SK-N-SH (cell line): ENCODE results near the gene RTCA. TPM values are rescaled to one million over a fixed set of nuclear protein-coding genes. Genes with fewer than 3 reads are reported as not detected.

ENCODE experiments used
- CTCF ChIA-PET: fragments of 300-600, 350-600 bp; formaldehyde crosslinking; extraction: SDS; loops from one replicate; lab custom pipeline; 2021; lab: Yijun Ruan, JAX
- POLR2A ChIA-PET: fragments of 350-600 bp; sonication (Branson Sonifier 250); formaldehyde crosslinking; extraction: SDS; loops from one replicate; lab custom pipeline; 2020; ENCODE audit warnings: antibody characterized with exemption, inconsistent platforms; lab: Yijun Ruan, JAX
- DNase-seq: peaks from one replicate; pipeline ENCODE4 v3.0.0; 2012
- H2AFZ ChIP-seq: fragments of 200-600 bp; sonication (generic); 2 replicates; pipeline ENCODE4 v1.8.1; 2016; ENCODE audit warnings: antibody characterized with exemption, mild to moderate bottlenecking, low read depth
- H3F3A ChIP-seq: fragments of 200-600 bp; sonication (generic); replicated peaks from 2 replicates; pipeline ENCODE3; 2016; ENCODE audit warnings: antibody characterized with exemption, mild to moderate bottlenecking; ENCODE audit not compliant: insufficient read depth
- H3K27ac ChIP-seq, 2 experiments: fragments of 200-500 bp in 1 of 2; fragments of 200-600 bp in 1 of 2; sonication (Bioruptor generic) in 1 of 2; sonication (generic), shearing (Covaris generic) in 1 of 2; 2 replicates each; pipeline versions ENCODE4 v1.5.1 to v1.6.1; 2014 to 2016; ENCODE audit warnings: low read depth in 2 of 2, inconsistent platforms in 1 of 2, low read length in 1 of 2, mild to moderate bottlenecking in 1 of 2, mixed read lengths in 1 of 2
- H3K27me3 ChIP-seq: fragments of 200-600 bp; sonication (generic), shearing (Covaris generic); 2 replicates; pipeline ENCODE4 v1.6.1; 2016; ENCODE audit warnings: mixed run types; ENCODE audit not compliant: insufficient read depth
- H3K36me3 ChIP-seq, 2 experiments: fragments of 200-500 bp in 1 of 2; fragments of 200-600 bp in 1 of 2; sonication (Bioruptor generic) in 1 of 2; sonication (generic) in 1 of 2; replicated peaks in 1 of 2; 2 replicates each; pipeline versions ENCODE3 to v1.5.1; 2014 to 2016; ENCODE audit warnings: low read length in 1 of 2, mild to moderate bottlenecking in 1 of 2; ENCODE audit not compliant: insufficient read depth in 2 of 2, control insufficient read depth in 1 of 2
- H3K4me1 ChIP-seq, 2 experiments: fragments of 200-500 bp in 1 of 2; fragments of 200-600 bp in 1 of 2; sonication (Bioruptor generic) in 1 of 2; sonication (generic), shearing (Covaris generic) in 1 of 2; 2 replicates each; pipeline versions ENCODE4 v1.5.1 to v1.6.1; 2014 to 2016; ENCODE audit warnings: low read depth in 1 of 2, low read length in 1 of 2, mixed run types in 1 of 2; ENCODE audit not compliant: insufficient read depth in 2 of 2, control insufficient read depth in 1 of 2
- H3K4me2 ChIP-seq: fragments of 200-600 bp; sonication (generic), shearing (Covaris generic); 2 replicates; pipeline ENCODE4 v1.6.1; 2017; ENCODE audit warnings: mixed run types
- H3K4me3 ChIP-seq, 2 experiments: fragments of 200-500 bp in 1 of 2; fragments of 200-600 bp in 1 of 2; sonication (Bioruptor generic) in 1 of 2; sonication (generic), shearing (Covaris generic) in 1 of 2; 2 replicates each; pipeline versions ENCODE4 v1.5.1 to v1.8.1; 2014 to 2016; ENCODE audit warnings: low read depth in 2 of 2, inconsistent platforms in 1 of 2, low read length in 1 of 2, mild to moderate bottlenecking in 1 of 2, mixed read lengths in 1 of 2, moderate library complexity in 1 of 2
- H3K79me2 ChIP-seq: fragments of 200-600 bp; sonication (generic); 2 replicates; pipeline ENCODE4 v1.8.1; 2017; ENCODE audit warnings: mild to moderate bottlenecking; ENCODE audit not compliant: insufficient read depth
- H3K9ac ChIP-seq: fragments of 200-600 bp; sonication (generic); 2 replicates; pipeline ENCODE4 v1.6.1; 2017; ENCODE audit warnings: mixed run types
- H3K9me2 ChIP-seq: fragments of 200-600 bp; sonication (generic); 2 replicates; pipeline ENCODE4 v1.6.1; 2017; ENCODE audit warnings: mixed run types
- H3K9me3 ChIP-seq: fragments of 200-600 bp; sonication (generic); 2 replicates; pipeline ENCODE4 v1.6.1; 2017; ENCODE audit warnings: mixed run types, mild to moderate bottlenecking, moderate library complexity
- H4K20me1 ChIP-seq: fragments of 200-600 bp; sonication (generic); 2 replicates; pipeline ENCODE4 v1.6.1; 2017; ENCODE audit warnings: mild to moderate bottlenecking, mixed run types; ENCODE audit not compliant: insufficient read depth
- EP300 ChIP-seq, 2 experiments: IDR thresholded peaks; 2 replicates each; pipeline versions ENCODE4 v1.4.0 to v1.6.1; 2012; ENCODE audit warnings: borderline replicate concordance in 1 of 2, low read depth in 1 of 2, low read length in 1 of 2
- GABPA ChIP-seq: IDR thresholded peaks from 2 replicates; pipeline ENCODE4 v1.4.0; 2012; ENCODE audit warnings: low read depth, mild to moderate bottlenecking
- JUND ChIP-seq: IDR thresholded peaks from 2 replicates; pipeline ENCODE4 v1.4.0; 2012
- MEF2A ChIP-seq: IDR thresholded peaks from 2 replicates; pipeline ENCODE4 v1.4.0; 2012; ENCODE audit warnings: low read depth, borderline replicate concordance
- NFIC ChIP-seq: IDR thresholded peaks from 2 replicates; pipeline ENCODE4 v1.4.0; 2012; ENCODE audit warnings: borderline replicate concordance
- PBX3 ChIP-seq: IDR thresholded peaks from 2 replicates; pipeline ENCODE4; 2012
- POLR2AphosphoS5 ChIP-seq: IDR thresholded peaks from 2 replicates; pipeline ENCODE4 v1.6.1; 2012; ENCODE audit warnings: low read depth, low read length
- SIN3A ChIP-seq: IDR thresholded peaks from 2 replicates; pipeline ENCODE4 v1.6.1; 2012; ENCODE audit warnings: low read depth, mild to moderate bottlenecking, low read length, moderate library complexity, borderline replicate concordance
- TCF12 ChIP-seq: IDR thresholded peaks from 2 replicates; pipeline ENCODE4 v1.4.0; 2012
- YY1 ChIP-seq: IDR thresholded peaks from 2 replicates; pipeline ENCODE4 v1.4.0; 2012; ENCODE audit warnings: low read depth, mild to moderate bottlenecking
- ZBTB33 ChIP-seq: IDR thresholded peaks from 2 replicates; pipeline ENCODE4 v1.4.0; 2012; ENCODE audit warnings: low read depth, borderline replicate concordance
- WGBS: methylation state at CpG from one replicate; pipeline ENCODE4 v1.1.6; 2017; ENCODE audit warnings: low lambda C conversion rate; 5-methylcytosine and 5-hydroxymethylcytosine counted together
- polyA plus RNA-seq, 3 experiments: library from polyadenylated mRNA; depleted of rRNA; stranded (reverse); fragments of >200 nt; gene quantifications; 2 replicates each; pipeline ENCODE4 v1.2.3, GENCODE V29; 2012
- TF ChIP-seq, protein P1 (sequence below): IDR thresholded peaks from 2 replicates; pipeline ENCODE4 v1.6.1; 2012; ENCODE audit warnings: mild to moderate bottlenecking, low read depth, low read length, moderate library complexity

Gene RTCA
- polyA plus RNA-seq, 1 of the 3 experiments (the other 2 are of a cell fraction) = 17.3 TPM

GRCh38 chr1:100234432-100234831 lies 31.6 kb upstream of the RTCA start:
- no peaks in the 10 kb centered on the region for H4K20me1 ChIP-seq
- H3K9me2 ChIP-seq = no peaks in the 10 kb centered on the region
- H3K79me2 ChIP-seq = peaks cover 6% of the 10 kb centered on the region
- no peak overlapping the region for H2AFZ ChIP-seq
- no peaks in the 10 kb centered on the region for H3K9me3 ChIP-seq
- no peak overlapping the region for H3K9ac ChIP-seq
- no peak overlapping the region for H3K4me3 ChIP-seq
- H3K4me2 ChIP-seq = no peak overlapping the region
- TF ChIP-seq GABPA (no peak), YY1 (no peak)
- TF ChIP-seq, protein P1, sequence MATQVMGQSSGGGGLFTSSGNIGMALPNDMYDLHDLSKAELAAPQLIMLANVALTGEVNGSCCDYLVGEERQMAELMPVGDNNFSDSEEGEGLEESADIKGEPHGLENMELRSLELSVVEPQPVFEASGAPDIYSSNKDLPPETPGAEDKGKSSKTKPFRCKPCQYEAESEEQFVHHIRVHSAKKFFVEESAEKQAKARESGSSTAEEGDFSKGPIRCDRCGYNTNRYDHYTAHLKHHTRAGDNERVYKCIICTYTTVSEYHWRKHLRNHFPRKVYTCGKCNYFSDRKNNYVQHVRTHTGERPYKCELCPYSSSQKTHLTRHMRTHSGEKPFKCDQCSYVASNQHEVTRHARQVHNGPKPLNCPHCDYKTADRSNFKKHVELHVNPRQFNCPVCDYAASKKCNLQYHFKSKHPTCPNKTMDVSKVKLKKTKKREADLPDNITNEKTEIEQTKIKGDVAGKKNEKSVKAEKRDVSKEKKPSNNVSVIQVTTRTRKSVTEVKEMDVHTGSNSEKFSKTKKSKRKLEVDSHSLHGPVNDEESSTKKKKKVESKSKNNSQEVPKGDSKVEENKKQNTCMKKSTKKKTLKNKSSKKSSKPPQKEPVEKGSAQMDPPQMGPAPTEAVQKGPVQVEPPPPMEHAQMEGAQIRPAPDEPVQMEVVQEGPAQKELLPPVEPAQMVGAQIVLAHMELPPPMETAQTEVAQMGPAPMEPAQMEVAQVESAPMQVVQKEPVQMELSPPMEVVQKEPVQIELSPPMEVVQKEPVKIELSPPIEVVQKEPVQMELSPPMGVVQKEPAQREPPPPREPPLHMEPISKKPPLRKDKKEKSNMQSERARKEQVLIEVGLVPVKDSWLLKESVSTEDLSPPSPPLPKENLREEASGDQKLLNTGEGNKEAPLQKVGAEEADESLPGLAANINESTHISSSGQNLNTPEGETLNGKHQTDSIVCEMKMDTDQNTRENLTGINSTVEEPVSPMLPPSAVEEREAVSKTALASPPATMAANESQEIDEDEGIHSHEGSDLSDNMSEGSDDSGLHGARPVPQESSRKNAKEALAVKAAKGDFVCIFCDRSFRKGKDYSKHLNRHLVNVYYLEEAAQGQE = no peak
- TF ChIP-seq, all 33 proteins: peak for 0
- H3K27ac ChIP-seq = no peak overlapping the region
- no peak for DNase-seq
- ChIA-PET CTCF (no interaction called here), POLR2A (no interaction called here)
- peaks cover 4% of the 10 kb centered on the region for H3F3A ChIP-seq
- H3K36me3 ChIP-seq = peaks cover 56 to 70% of the 10 kb centered on the region in 2 experiments
- no peaks in the 10 kb centered on the region for H3K27me3 ChIP-seq
- WGBS = 81% methylated on average over 1 of the region's 1 CpG
- H3K4me1 ChIP-seq = no peaks in the 10 kb centered on the region

DNA sequence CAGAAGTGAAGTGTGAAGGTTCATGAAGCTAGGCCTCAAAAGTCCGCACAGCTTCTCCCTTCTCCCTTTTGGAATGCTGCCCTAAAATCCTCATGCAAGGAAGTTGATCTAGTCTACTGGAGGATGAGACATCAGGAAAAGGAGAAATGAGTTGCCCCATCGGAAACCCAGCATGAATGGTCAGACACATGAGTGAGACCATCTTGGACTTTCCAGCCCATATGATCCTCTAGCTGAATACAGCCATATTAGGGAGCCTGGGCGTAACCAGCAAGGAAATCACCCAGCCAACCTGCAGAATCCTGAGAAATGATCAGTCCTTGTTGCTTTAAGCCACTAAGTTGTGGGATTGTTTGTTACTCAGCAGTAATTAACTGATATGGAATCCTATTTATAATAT lies 28.9 kb upstream of the RTCA start:
- Histone ChIP-seq H3K4me1 (no peaks in the 10 kb centered on the region), H3K27ac (no peak overlapping the region), H3F3A (peaks cover 4% of the 10 kb centered on the region), H3K9me3 (no peaks in the 10 kb centered on the region), H3K36me3 (peaks cover 38 to 59% of the 10 kb centered on the region in 2 experiments), H3K4me2 (no peak overlapping the region), H3K27me3 (no peaks in the 10 kb centered on the region), H3K9ac (no peak overlapping the region), H3K79me2 (peaks cover 17% of the 10 kb centered on the region), H4K20me1 (no peaks in the 10 kb centered on the region), H2AFZ (no peak overlapping the region), H3K9me2 (no peaks in the 10 kb centered on the region), H3K4me3 (no peak overlapping the region)
- WGBS = 100% methylated on average over 3 of the region's 3 CpGs
- POLR2A ChIA-PET = no interaction called here
- CTCF ChIA-PET = no interaction called here
- DNase-seq = no peak
- TF ChIP-seq POLR2AphosphoS5 (no peak), MEF2A (no peak)

DNA sequence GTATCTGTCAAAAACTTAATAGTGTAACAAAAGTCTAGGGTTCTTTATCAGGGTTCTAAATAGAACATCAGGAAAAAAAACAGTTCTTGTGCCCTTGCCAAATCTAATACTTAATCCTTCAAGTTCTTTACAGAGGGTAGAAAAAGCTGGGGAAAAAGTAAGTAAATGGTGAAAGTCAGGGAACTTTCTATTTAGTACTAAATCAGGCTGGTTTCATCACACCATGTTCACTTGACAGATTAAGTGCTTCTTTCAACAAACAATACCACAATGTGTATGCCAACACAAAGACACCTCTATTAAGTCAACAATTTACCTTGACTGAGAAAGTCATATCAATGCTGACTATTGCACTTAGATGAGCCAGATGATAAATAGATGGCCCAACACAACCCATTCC lies 26.1 kb upstream of the RTCA start:
- CTCF ChIA-PET = no interaction called here
- no peak for DNase-seq
- TF ChIP-seq SIN3A (no peak), NFIC (no peak), PBX3 (no peak), JUND (no peak), TCF12 (no peak), EP300 (IDR thresholded peaks at IDR 0.05; ENCODE audit: borderline replicate concordance in 1 of 2, low read depth in 1 of 2, low read length in 1 of 2) (no peak), ZBTB33 (no peak), MEF2A (no peak)
- TF ChIP-seq, protein P1 = no peak

More for the DNA sequence above, 26.1 kb upstream of the RTCA start:
- H3K4me3 ChIP-seq = no peak overlapping the region
- POLR2A ChIA-PET = no interaction called here
- H3K4me1 ChIP-seq = no peaks in the 10 kb centered on the region
- H3K9ac ChIP-seq = no peak overlapping the region
- H3F3A ChIP-seq = peaks cover under 1% of the 10 kb centered on the region
- H3K27me3 ChIP-seq = no peaks in the 10 kb centered on the region
- H3K9me3 ChIP-seq = no peaks in the 10 kb centered on the region
- no peaks in the 10 kb centered on the region for H4K20me1 ChIP-seq
- H3K36me3 ChIP-seq = peaks cover 21 to 32% of the 10 kb centered on the region in 2 experiments
- H3K79me2 ChIP-seq = peaks cover 41% of the 10 kb centered on the region
- no peaks in the 10 kb centered on the region for H3K9me2 ChIP-seq
- H2AFZ ChIP-seq = no peak overlapping the region
- no peak overlapping the region for H3K27ac ChIP-seq
- no peak overlapping the region for H3K4me2 ChIP-seq
